HG02973 (cell line): ENCODE results near the gene PRR20G.
"Not testable (repeated sequence)": the region's sequence is repeated elsewhere in the genome, so short reads cannot be mapped to it uniquely, and the experiment has no call there.

Experiments
- ATAC-seq: cut with Tn5 transposase; IDR thresholded peaks from one replicate; pipeline ENCODE4 v1.9.1; 2021; ENCODE audit warnings: moderate library complexity; ENCODE audit not compliant: unreplicated experiment

PRR20G gene

GRCh38 chr3:127304121-127304744 lies 16.4 kb upstream of the PRR20G start:
- no peak for ATAC-seq

GRCh38 chr3:127299276-127299675 lies 11.4 kb upstream of the PRR20G start:
- no peak for ATAC-seq

- no peak for ATAC-seq
Measured at GRCh38 chr3:127296959-127297358, 9.1 kb upstream of the PRR20G start.

GRCh38 chr3:127296166-127296565 lies 8.3 kb upstream of the PRR20G start:
- no peak for ATAC-seq

GRCh38 chr3:127293650-127294049 lies 5.8 kb upstream of the PRR20G start:
- ATAC-seq, result not testable (repeated sequence)

- ATAC-seq, result no peak
Measured at GRCh38 chr3:127291611-127292010, 3.8 kb upstream of the PRR20G start.

- no peak for ATAC-seq
Measured at GRCh38 chr3:127291114-127291513, 3.3 kb upstream of the PRR20G start.

- ATAC-seq, result no peak
Measured at GRCh38 chr3:127289706-127290575, 2.1 kb upstream of the PRR20G start.

GRCh38 chr3:127288921-127289705 lies 1.3 kb upstream of the PRR20G start:
- no peak for ATAC-seq

GRCh38 chr3:127288343-127288742 lies 497 bp upstream of the PRR20G start:
- no peak for ATAC-seq

- no peak for ATAC-seq
Measured at GRCh38 chr3:127286571-127287140, 1.2 kb downstream of the PRR20G start.

GRCh38 chr3:127284258-127284657 lies 3.6 kb downstream of the PRR20G start:
- ATAC-seq, result no peak

GRCh38 chr3:127277561-127277960 lies 10.3 kb downstream of the PRR20G start:
- ATAC-seq, result no peak

- ATAC-seq, result no peak
Measured at GRCh38 chr3:127276995-127277394, 10.9 kb downstream of the PRR20G start.

- ATAC-seq, result no peak
Measured at GRCh38 chr3:127276396-127276795, 11.4 kb downstream of the PRR20G start.

GRCh38 chr3:127275287-127275781 lies 12.5 kb downstream of the PRR20G start:
- ATAC-seq, result no peak

GRCh38 chr3:127274200-127274760 lies 13.6 kb downstream of the PRR20G start:
- no peak for ATAC-seq

- no peak for ATAC-seq
Measured at GRCh38 chr3:127273206-127273605, 14.6 kb downstream of the PRR20G start.

GRCh38 chr3:127266186-127266585 lies 21.7 kb downstream of the PRR20G start:
- no peak for ATAC-seq

- ATAC-seq, result no peak
Measured at GRCh38 chr3:127265581-127265981, 22.3 kb downstream of the PRR20G start.
